Breast epithelium (tissue), 4 donors: ENCODE results near the gene DPM1. TPM values are rescaled to one million over a fixed set of nuclear protein-coding genes. Genes with fewer than 3 reads are reported as not detected.
"Not testable (repeated sequence)": the region's sequence is repeated elsewhere in the genome, so short reads cannot be mapped to it uniquely, and the experiment has no call there.

Experiments used
- DNase-seq, 2 donors: peaks; one replicate each; pipeline ENCODE4 v3.0.0-alpha.2; 2019; ENCODE audit warnings: low spot score in 2 of 2
- H3K27ac ChIP-seq, 2 donors: fragments of 200-600 bp; sonication (generic) in 1 of 2; one replicate each; pipeline ENCODE4 v1.5.1; 2016 to 2019; ENCODE audit warnings: mild to moderate bottlenecking in 1 of 2
- H3K27me3 ChIP-seq, 2 donors: fragments of 200-600 bp; sonication (generic) in 1 of 2; one replicate each; pipeline versions ENCODE4 v1.5.1 to v1.6.0; 2017 to 2019; ENCODE audit warnings: control low read depth in 1 of 2, mild to moderate bottlenecking in 1 of 2
- H3K36me3 ChIP-seq: fragments of 200-600 bp; one replicate; pipeline ENCODE4 v1.5.1; 2019
- H3K4me1 ChIP-seq, 2 donors: fragments of 200-600 bp; sonication (generic); one replicate each; pipeline ENCODE4 v1.5.1; 2016 to 2019; ENCODE audit warnings: control low read depth in 1 of 2
- H3K4me3 ChIP-seq, 3 donors: fragments of 200-600 bp; sonication (generic); 1 replicate in 2 of 3; 2 replicates in 1 of 3; pipeline ENCODE4 v1.5.1; 2016 to 2019; ENCODE audit warnings: mild to moderate bottlenecking in 3 of 3, moderate library complexity in 2 of 3
- H3K9me3 ChIP-seq, 2 donors: fragments of 200-600 bp; sonication (generic) in 1 of 2; one replicate each; pipeline ENCODE4 v1.5.1; 2016 to 2019; ENCODE audit warnings: control low read depth in 1 of 2
- POLR2A ChIP-seq: fragments of 450-650 bp; IDR thresholded peaks from one replicate; pipeline ENCODE4 v1.6.1; 2016; ENCODE audit warnings: antibody characterized with exemption, mild to moderate bottlenecking, moderate library complexity
- POLR2AphosphoS5 ChIP-seq, 3 donors: sonication (generic); formaldehyde crosslinking; IDR thresholded peaks; one replicate each; pipeline ENCODE4 v1.6.1; 2017; ENCODE audit warnings: antibody characterized with exemption in 3 of 3
- intact Hi-C: fragments of 100-400 bp; cut with DNase I; formaldehyde crosslinking; loops from one replicate; pipeline ENCODE4 v1.15.1; 2023; ENCODE audit warnings: low total_unique reads
- total RNA-seq, 3 donors: library from RNA; depleted of rRNA; stranded (reverse); fragments of >200 nt; gene quantifications; one replicate each; pipeline ENCODE4 v1.1.0, GENCODE V29; 2016
- TF ChIP-seq, protein P1 (sequence below), 3 donors: fragments of 450-650 bp; IDR thresholded peaks; one replicate each; pipeline ENCODE4 v1.5.1; 2016 to 2017; ENCODE audit warnings: antibody characterized with exemption in 3 of 3, mild to moderate bottlenecking in 3 of 3, moderate library complexity in 3 of 3

DPM1 gene
- total RNA-seq, 3 donors from 2014 or later = 43.4 to 61.2 (median 53.4) TPM

DNA sequence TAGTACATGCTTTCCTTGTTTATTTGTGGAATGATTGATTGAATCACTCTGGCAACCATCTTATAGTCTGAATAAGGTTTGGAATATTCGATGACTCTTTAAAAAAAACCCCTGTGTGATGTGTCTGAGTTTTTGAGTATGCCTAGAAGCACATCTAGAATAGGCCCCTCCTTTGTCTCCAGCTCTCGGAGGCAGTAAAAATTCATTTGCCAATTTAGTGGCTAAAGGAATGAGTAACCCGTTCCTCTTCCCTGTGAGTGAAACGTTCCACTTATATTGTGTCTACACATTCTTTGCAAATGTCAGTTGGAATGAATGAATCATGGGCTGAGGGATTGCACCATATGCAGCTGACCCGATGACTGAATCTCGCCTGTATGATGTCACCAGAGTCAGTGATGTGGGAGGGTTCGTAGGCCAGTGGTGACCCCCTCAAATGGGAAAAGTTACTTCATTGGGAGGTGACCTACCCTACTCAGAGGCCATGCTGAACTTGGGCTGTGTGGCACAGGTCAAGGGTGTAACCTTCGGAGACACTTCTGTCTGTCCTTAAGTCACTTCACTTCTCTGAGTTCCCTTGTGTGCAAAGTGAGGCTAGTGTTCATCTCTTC lies 21.8 kb upstream of the DPM1 start:
- Histone ChIP-seq H3K27ac (no peak overlapping the region), H3K27me3 (peaks cover 0 to 4% of the 10 kb centered on the region in 2 donors), H3K9me3 (no peaks in the 10 kb centered on the region), H3K4me3 (no peak overlapping the region), H3K36me3 (no peaks in the 10 kb centered on the region), H3K4me1 (no peaks in the 10 kb centered on the region)
- TF ChIP-seq POLR2A (no peak), POLR2AphosphoS5 (IDR thresholded peaks at IDR 0.05) (no peak)
- TF ChIP-seq, protein P1, sequence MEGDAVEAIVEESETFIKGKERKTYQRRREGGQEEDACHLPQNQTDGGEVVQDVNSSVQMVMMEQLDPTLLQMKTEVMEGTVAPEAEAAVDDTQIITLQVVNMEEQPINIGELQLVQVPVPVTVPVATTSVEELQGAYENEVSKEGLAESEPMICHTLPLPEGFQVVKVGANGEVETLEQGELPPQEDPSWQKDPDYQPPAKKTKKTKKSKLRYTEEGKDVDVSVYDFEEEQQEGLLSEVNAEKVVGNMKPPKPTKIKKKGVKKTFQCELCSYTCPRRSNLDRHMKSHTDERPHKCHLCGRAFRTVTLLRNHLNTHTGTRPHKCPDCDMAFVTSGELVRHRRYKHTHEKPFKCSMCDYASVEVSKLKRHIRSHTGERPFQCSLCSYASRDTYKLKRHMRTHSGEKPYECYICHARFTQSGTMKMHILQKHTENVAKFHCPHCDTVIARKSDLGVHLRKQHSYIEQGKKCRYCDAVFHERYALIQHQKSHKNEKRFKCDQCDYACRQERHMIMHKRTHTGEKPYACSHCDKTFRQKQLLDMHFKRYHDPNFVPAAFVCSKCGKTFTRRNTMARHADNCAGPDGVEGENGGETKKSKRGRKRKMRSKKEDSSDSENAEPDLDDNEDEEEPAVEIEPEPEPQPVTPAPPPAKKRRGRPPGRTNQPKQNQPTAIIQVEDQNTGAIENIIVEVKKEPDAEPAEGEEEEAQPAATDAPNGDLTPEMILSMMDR (IDR thresholded peaks at IDR 0.05) = no peak
- intact Hi-C loops = loop anchor here (5.0 to 10.0 kb wide), 2 partner anchors 225 to 327 kb away; no protein-coding TSS in a partner anchor
- DNase-seq = no peak

DNA sequence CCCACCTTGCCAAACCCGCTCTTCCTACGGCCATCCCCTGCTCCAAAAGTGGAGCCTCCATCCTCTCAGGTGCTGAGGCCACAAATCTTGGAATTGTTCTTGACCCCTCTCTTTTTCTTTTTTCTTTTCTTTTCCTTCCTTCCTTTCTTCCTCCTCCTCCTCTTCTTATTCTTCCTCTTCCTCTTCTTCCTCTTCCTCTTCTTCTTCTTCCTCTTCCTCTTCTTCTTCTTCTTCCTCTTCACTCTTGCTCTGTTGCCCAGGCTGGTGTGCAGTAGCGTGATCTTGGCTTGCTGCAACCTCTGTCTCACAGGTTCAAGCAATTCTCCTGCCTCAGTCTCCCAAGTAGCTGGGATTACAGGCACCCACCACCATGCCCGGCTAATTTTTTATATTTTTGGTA lies 20.2 kb upstream of the DPM1 start:
- H3K4me3 ChIP-seq, intact Hi-C loops, H3K36me3 ChIP-seq, H3K27ac ChIP-seq, H3K4me1 ChIP-seq, H3K27me3 ChIP-seq, DNase-seq, H3K9me3 ChIP-seq: not testable (repeated sequence)

DNA sequence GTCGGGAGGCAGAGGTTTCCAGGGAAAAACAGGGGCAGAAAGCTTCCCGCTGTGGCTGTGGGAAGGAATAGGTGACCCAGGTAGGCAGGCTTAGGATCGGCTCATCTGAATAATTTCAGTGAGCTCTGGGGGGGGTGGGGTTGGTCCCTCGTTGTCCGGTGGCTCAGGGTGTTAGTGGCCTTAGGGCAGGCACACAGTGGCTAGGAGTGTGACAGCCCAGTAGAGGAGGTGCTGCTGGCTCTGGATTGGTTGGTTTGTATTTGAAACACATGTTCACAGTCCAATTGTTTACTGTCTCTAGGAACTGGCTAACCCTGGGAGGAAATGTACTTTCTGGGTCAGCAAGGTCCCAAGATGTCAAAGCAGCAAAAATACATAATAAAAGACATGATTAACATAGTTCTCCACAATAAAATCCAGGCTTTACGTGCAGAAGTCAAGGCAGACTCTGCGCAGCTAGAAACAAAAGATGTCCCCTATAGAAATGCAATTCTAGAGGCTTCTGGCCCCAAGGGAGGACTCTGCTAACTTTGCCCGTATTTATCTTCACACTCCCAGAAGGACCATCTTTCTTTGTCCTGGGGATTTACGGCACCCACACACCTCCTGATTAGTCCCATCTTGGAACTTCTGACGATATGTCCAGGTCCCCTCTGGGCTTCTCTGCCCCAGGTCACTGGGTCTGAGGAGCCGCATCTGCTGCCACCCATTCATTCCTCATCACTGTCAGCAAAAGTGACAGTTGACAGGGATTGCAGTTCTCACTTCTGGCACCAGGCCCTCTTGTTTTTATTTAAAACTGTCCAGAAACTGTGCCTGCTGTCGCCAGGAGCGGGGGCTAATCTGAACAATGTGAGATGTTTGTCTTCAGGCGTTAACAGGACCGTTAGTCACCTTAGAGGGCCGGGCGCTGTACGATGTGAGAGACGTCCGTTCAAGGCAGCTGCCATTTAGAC lies 19.0 kb upstream of the DPM1 start:
- H3K27me3 ChIP-seq = peaks cover 0 to 4% of the 10 kb centered on the region in 2 donors
- no peak overlapping the region for H3K27ac ChIP-seq
- no peaks in the 10 kb centered on the region for H3K4me1 ChIP-seq
- no peaks in the 10 kb centered on the region for H3K9me3 ChIP-seq
- H3K4me3 ChIP-seq = no peak overlapping the region
- peak in 1 of 2 donors; percentile 51 for DNase-seq
- intact Hi-C loops = no loop called here
- TF ChIP-seq POLR2AphosphoS5 (IDR thresholded peaks at IDR 0.05) = no peak
- no peak for TF ChIP-seq POLR2A
- TF ChIP-seq, protein P1 (IDR thresholded peaks at IDR 0.05) = no peak
- no peaks in the 10 kb centered on the region for H3K36me3 ChIP-seq

DNA sequence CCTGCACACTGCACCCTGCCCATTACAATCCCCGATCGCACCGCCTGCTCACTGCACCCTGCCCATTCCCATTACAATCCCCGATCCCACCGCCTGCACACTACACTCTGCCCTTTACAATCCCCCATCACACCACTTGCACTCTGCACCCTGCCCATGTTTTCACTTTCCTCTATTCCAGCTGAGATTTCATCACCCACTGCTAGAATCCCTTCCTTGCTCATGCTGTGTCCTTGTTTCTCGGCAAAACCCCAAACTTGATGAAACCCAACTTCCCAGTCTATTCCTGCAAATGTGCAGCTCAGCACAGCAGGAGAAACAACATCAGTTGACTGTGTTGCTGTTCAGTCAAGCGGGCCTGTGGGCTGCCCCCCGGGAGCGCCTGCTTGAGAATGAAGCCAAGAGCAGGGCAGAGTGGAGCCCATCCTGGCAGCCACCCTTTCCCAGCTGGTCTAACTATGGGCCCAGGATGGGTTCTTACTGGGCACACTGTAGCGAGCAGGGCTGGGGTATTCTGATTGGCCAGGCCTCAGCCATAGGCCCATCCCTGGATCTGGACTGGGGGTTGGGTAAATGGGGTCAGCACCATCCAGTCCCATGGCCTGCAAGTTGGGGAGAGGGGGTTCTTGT lies 17.5 kb upstream of the DPM1 start:
- no peaks in the 10 kb centered on the region for H3K36me3 ChIP-seq
- no peak for TF ChIP-seq POLR2AphosphoS5 (IDR thresholded peaks at IDR 0.05)
- TF ChIP-seq POLR2A = no peak
- TF ChIP-seq, protein P1 (IDR thresholded peaks at IDR 0.05) = no peak
- no peaks in the 10 kb centered on the region for H3K4me1 ChIP-seq
- no peak overlapping the region for H3K4me3 ChIP-seq
- H3K9me3 ChIP-seq = no peaks in the 10 kb centered on the region
- intact Hi-C loops = no loop called here
- peaks cover 0 to 4% of the 10 kb centered on the region in 2 donors for H3K27me3 ChIP-seq
- peak in 1 of 2 donors; percentile 22 for DNase-seq
- no peak overlapping the region for H3K27ac ChIP-seq

DNA sequence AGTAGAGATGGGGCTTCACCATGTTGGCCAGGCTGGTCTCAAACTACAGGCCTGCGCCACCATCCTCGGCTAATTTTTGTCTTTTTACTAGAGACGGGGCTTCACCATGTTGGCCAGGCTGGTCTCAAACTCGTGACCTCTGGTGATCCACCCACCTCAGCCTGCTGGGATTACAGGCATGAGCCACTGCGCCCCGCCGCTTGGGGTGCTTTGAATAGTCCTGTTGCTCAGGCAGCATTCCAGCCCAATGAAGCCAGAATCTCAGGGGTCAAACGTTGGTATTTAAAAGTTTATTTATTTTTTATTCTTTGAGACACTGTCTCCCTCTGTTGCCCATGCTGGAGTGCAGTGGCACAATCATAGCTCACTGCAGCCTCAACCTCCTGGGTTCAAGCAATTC lies 11.6 kb upstream of the DPM1 start:
- TF ChIP-seq, protein P1 (IDR thresholded peaks at IDR 0.05) = no peak
- TF ChIP-seq POLR2A (no peak), POLR2AphosphoS5 (IDR thresholded peaks at IDR 0.05) (no peak)
- no peaks in the 10 kb centered on the region for H3K36me3 ChIP-seq
- H3K27me3 ChIP-seq = no peaks in the 10 kb centered on the region
- DNase-seq = peak in 1 of 2 donors; percentile 10
- no peak overlapping the region for H3K27ac ChIP-seq
- no peaks in the 10 kb centered on the region for H3K4me1 ChIP-seq
- intact Hi-C loops = no loop called here
- H3K4me3 ChIP-seq = no peak overlapping the region
- no peaks in the 10 kb centered on the region for H3K9me3 ChIP-seq
